H9 (cell line): ENCODE data around the gene SMCHD1. TPM values are rescaled to one million over a fixed set of nuclear protein-coding genes. Genes with fewer than 3 reads are reported as not detected.

Source experiments
- DNase-seq: peaks from one replicate; pipeline ENCODE4 v3.0.0-alpha.2; 2017
- H2AFZ ChIP-seq: one replicate; pipeline ENCODE4 v1.6.1; 2013; ENCODE audit warnings: mild to moderate bottlenecking, low read length, control low read depth, moderate library complexity
- H2AK5ac ChIP-seq: 2 replicates; pipeline ENCODE4 v1.6.1; 2013; ENCODE audit warnings: low read length, control low read depth, mixed read lengths; ENCODE audit not compliant: insufficient read length
- H2BK120ac ChIP-seq: one replicate; pipeline ENCODE4 v1.6.1; 2013; ENCODE audit warnings: low read depth, mild to moderate bottlenecking, low read length, control low read depth, inconsistent platforms; ENCODE audit not compliant: poor library complexity, severe bottlenecking
- H2BK12ac ChIP-seq: 2 replicates; pipeline ENCODE4 v1.6.1; 2013; ENCODE audit warnings: low read length, control low read depth, mixed read lengths, low read depth; ENCODE audit not compliant: insufficient read length
- H2BK15ac ChIP-seq: 2 replicates; pipeline ENCODE4 v1.6.1; 2013; ENCODE audit warnings: low read depth, low read length, control low read depth
- H2BK20ac ChIP-seq: one replicate; pipeline ENCODE4 v1.6.1; 2013; ENCODE audit warnings: low read depth, mild to moderate bottlenecking, low read length, control low read depth, inconsistent platforms; ENCODE audit not compliant: poor library complexity, severe bottlenecking
- H2BK5ac ChIP-seq: 2 replicates; pipeline ENCODE4 v1.6.1; 2013; ENCODE audit warnings: low read length, control low read depth, mixed read lengths; ENCODE audit not compliant: insufficient read length
- H3K14ac ChIP-seq: 2 replicates; pipeline ENCODE4 v1.6.1; 2013; ENCODE audit warnings: low read length, control low read depth; ENCODE audit not compliant: insufficient read depth
- H3K18ac ChIP-seq: 2 replicates; pipeline ENCODE4 v1.6.1; 2013; ENCODE audit warnings: low read depth, mild to moderate bottlenecking, mixed read lengths, low read length, control low read depth; ENCODE audit not compliant: insufficient read length
- H3K23ac ChIP-seq: 2 replicates; pipeline ENCODE4 v1.6.1; 2013; ENCODE audit warnings: low read length, control low read depth, mixed read lengths, low read depth; ENCODE audit not compliant: insufficient read length
- H3K23me2 ChIP-seq: 2 replicates; pipeline ENCODE4 v1.6.1; 2013; ENCODE audit warnings: low read depth, mild to moderate bottlenecking, mixed read lengths, low read length, control low read depth; ENCODE audit not compliant: insufficient read length, poor library complexity, severe bottlenecking
- H3K27ac ChIP-seq: 2 replicates; pipeline ENCODE4 v1.5.1; 2013; ENCODE audit warnings: low read length, control low read depth, mixed read lengths, low read depth; ENCODE audit not compliant: insufficient read length
- H3K27me3 ChIP-seq: 2 replicates; pipeline ENCODE4 v1.6.1; 2013; ENCODE audit warnings: low read length, control low read depth, inconsistent platforms; ENCODE audit not compliant: insufficient read depth
- H3K4ac ChIP-seq: 2 replicates; pipeline ENCODE4 v1.6.1; 2013; ENCODE audit warnings: low read depth, mild to moderate bottlenecking, control low read depth, inconsistent platforms, low read length, moderate library complexity
- H3K4me1 ChIP-seq: 2 replicates; pipeline ENCODE4 v1.6.1; 2013; ENCODE audit warnings: low read length, control low read depth, inconsistent platforms; ENCODE audit not compliant: insufficient read depth
- H3K4me2 ChIP-seq: 2 replicates; pipeline ENCODE4 v1.6.1; 2013; ENCODE audit warnings: low read length, control low read depth, mixed read lengths; ENCODE audit not compliant: insufficient read length, insufficient read depth
- H3K56ac ChIP-seq: 2 replicates; pipeline ENCODE4 v1.6.1; 2013; ENCODE audit warnings: low read depth, mild to moderate bottlenecking, mixed read lengths, low read length, control low read depth; ENCODE audit not compliant: insufficient read length
- H3K79me1 ChIP-seq: 2 replicates; pipeline ENCODE4 v1.6.1; 2013; ENCODE audit warnings: low read depth, mild to moderate bottlenecking, moderate library complexity, low read length, control low read depth, inconsistent platforms; ENCODE audit not compliant: insufficient read depth, poor library complexity, severe bottlenecking
- H3K79me2 ChIP-seq: 2 replicates; pipeline ENCODE4 v1.6.1; 2013; ENCODE audit warnings: low read length, control low read depth, inconsistent platforms; ENCODE audit not compliant: insufficient read depth
- H3K9ac ChIP-seq: 2 replicates; pipeline ENCODE4 v1.6.1; 2013; ENCODE audit warnings: low read length, control low read depth, mixed read lengths; ENCODE audit not compliant: insufficient read length; ENCODE audit errors: extremely low read depth
- H3K9me3 ChIP-seq: one replicate; pipeline ENCODE4 v1.6.1; 2013; ENCODE audit warnings: low read depth, low read length, inconsistent platforms; ENCODE audit not compliant: control insufficient read depth
- H3T11ph ChIP-seq: one replicate; pipeline ENCODE4 v1.6.1; 2013; ENCODE audit warnings: mild to moderate bottlenecking, low read length, control low read depth, inconsistent platforms
- H4K20me1 ChIP-seq: one replicate; pipeline ENCODE4 v1.6.1; 2013; ENCODE audit not compliant: control insufficient read depth, insufficient read length, insufficient read depth
- H4K5ac ChIP-seq: 2 replicates; pipeline ENCODE4 v1.6.1; 2013; ENCODE audit warnings: low read depth, mild to moderate bottlenecking, mixed read lengths, low read length, control low read depth; ENCODE audit not compliant: insufficient read length
- H4K8ac ChIP-seq: replicated peaks from 2 replicates; pipeline ENCODE4 v1.6.1; 2013; ENCODE audit warnings: low read length, control low read depth, mixed read lengths, low read depth; ENCODE audit not compliant: insufficient read length
- H4K91ac ChIP-seq: 2 replicates; pipeline ENCODE4 v1.6.1; 2013; ENCODE audit warnings: low read depth, mild to moderate bottlenecking, moderate library complexity, mixed read lengths, low read length, control low read depth; ENCODE audit not compliant: insufficient read length
- H3K27ac Mint-ChIP-seq, 3 experiments: 2 replicates in 2 of 3; 3 replicates in 1 of 3; pipeline ENCODE4 v1.8.0; 2020 to 2021; ENCODE audit warnings: mixed read lengths in 3 of 3, mild to moderate bottlenecking in 1 of 3, moderate library complexity in 1 of 3
- H3K27me3 Mint-ChIP-seq: 2 replicates; pipeline ENCODE4 v1.8.0; 2021; ENCODE audit warnings: low read depth, mild to moderate bottlenecking, moderate library complexity, mixed read lengths
- H3K36me3 Mint-ChIP-seq, 3 experiments: 2 replicates in 2 of 3; 3 replicates in 1 of 3; pipeline ENCODE4 v1.8.0; 2020 to 2021; ENCODE audit warnings: low read depth in 3 of 3, mixed read lengths in 3 of 3; ENCODE audit not compliant: insufficient read depth in 1 of 3
- H3K4me1 Mint-ChIP-seq, 2 experiments: 2 replicates each; pipeline ENCODE4 v1.8.0; 2020; ENCODE audit warnings: mixed read lengths in 2 of 2
- H3K4me3 Mint-ChIP-seq, 2 experiments: 2 replicates in 1 of 2; 3 replicates in 1 of 2; pipeline ENCODE4 v1.8.0; 2020 to 2021; ENCODE audit warnings: mild to moderate bottlenecking in 2 of 2, mixed read lengths in 2 of 2, moderate library complexity in 1 of 2
- H3K9me3 Mint-ChIP-seq, 2 experiments: 2 replicates in 1 of 2; 3 replicates in 1 of 2; pipeline ENCODE4 v1.8.0; 2020; ENCODE audit warnings: mild to moderate bottlenecking in 2 of 2, mixed read lengths in 2 of 2, moderate library complexity in 1 of 2
- CTCF ChIP-seq: fragments of 200-600 bp; sonication (generic); conservative IDR thresholded peaks from 3 replicates; pipeline ENCODE4 v1.8.0; 2021; ENCODE audit warnings: antibody characterized with exemption, mild to moderate bottlenecking
- WGBS: extraction: QIAGEN DNeasy Blood & Tissue Kit; methylation state at CpG from one replicate; pipeline ENCODE4 v1.1.7; 2013; ENCODE audit warnings: missing lambda C conversion rate, low lambda C conversion rate, mixed read lengths; ENCODE audit not compliant: insufficient read length; ENCODE audit errors: extremely low coverage; 5-methylcytosine and 5-hydroxymethylcytosine counted together
- total RNA-seq: library from RNA; stranded (reverse); gene quantifications from 2 replicates; pipeline ENCODE4 v1.2.1, GENCODE V29; 2021

SMCHD1 gene
- total RNA-seq, 1 experiment from 2014 or later = 53.5 TPM

DNA sequence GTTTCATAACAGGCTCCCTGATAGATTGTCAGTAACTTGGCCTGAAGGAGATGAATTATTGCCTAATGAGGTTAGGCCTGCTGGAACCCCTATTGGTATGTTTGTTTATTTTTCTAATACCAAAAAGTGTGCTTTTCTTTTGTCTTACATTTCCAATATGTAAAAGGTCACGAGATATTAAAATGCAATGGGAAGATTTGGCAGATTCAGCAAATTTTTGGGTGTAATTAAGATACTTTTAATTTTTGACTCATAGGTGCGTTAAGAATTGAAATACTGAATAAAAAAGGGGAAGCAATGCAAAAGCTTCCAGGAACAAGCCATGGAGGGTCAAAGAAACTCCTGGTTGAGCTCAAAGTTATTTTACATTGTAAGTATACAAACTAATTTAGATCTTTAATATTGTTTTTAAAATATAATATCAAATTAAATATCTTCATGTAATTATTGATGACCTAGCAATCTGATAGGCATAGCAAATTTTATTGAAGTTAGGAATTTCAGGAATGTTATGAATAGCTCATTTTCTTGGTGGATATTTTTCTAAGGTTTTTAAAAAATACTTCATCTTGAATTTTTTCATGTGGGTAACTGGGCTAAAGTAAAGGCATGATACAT, 52.1 kb downstream of the SMCHD1 start:
- Histone ChIP-seq H4K20me1 (no peaks in the 10 kb centered on the region), H3K23ac (no peak overlapping the region), H3K27ac (no peak overlapping the region), H3K79me1 (peaks cover 3% of the 10 kb centered on the region), H3K9ac (no peak overlapping the region), H4K5ac (no peak overlapping the region), H3K4me2 (no peak overlapping the region), H3K14ac (no peak overlapping the region), H3K27me3 (no peaks in the 10 kb centered on the region), H3K9me3 (no peaks in the 10 kb centered on the region), H3K4ac (no peak overlapping the region), H2BK12ac (no peak overlapping the region), H3K79me2 (no peaks in the 10 kb centered on the region), H3K4me1 (no peaks in the 10 kb centered on the region), H3K23me2 (no peaks in the 10 kb centered on the region), H2AK5ac (no peak overlapping the region), H3K56ac (no peak overlapping the region), H4K91ac (no peak overlapping the region), H4K8ac (no peak overlapping the region), H3K18ac (no peak overlapping the region), H3T11ph (no peak overlapping the region), H2BK120ac (no peak overlapping the region), H2BK20ac (no peak overlapping the region), H2BK15ac (no peak overlapping the region), H2BK5ac (no peak overlapping the region), H2AFZ (no peak overlapping the region)
- no peak overlapping the region for H3K4me3 Mint-ChIP-seq
- H3K27ac Mint-ChIP-seq = no peak overlapping the region
- no peak for TF ChIP-seq CTCF
- no CpG with 5 or more reads among the region's 2 CpGs for WGBS
- no peaks in the 10 kb centered on the region for H3K9me3 Mint-ChIP-seq
- H3K4me1 Mint-ChIP-seq = peaks cover 14 to 16% of the 10 kb centered on the region in 2 experiments
- no peak for DNase-seq
- H3K36me3 Mint-ChIP-seq = peaks cover 27 to 62% (median 61%) of the 10 kb centered on the region in 3 experiments
- H3K27me3 Mint-ChIP-seq = no peaks in the 10 kb centered on the region
